GM21717 (cell line): ENCODE results near the gene USP30.
"Not testable (repeated sequence)": the region's sequence is repeated elsewhere in the genome, so short reads cannot be mapped to it uniquely, and the experiment has no call there.

Experiments used
- ATAC-seq: cut with Tn5 transposase; IDR thresholded peaks from one replicate; pipeline ENCODE4 v1.9.1; 2021; ENCODE audit warnings: mild to moderate bottlenecking, moderate library complexity; ENCODE audit not compliant: unreplicated experiment

The USP30 gene, protein sequence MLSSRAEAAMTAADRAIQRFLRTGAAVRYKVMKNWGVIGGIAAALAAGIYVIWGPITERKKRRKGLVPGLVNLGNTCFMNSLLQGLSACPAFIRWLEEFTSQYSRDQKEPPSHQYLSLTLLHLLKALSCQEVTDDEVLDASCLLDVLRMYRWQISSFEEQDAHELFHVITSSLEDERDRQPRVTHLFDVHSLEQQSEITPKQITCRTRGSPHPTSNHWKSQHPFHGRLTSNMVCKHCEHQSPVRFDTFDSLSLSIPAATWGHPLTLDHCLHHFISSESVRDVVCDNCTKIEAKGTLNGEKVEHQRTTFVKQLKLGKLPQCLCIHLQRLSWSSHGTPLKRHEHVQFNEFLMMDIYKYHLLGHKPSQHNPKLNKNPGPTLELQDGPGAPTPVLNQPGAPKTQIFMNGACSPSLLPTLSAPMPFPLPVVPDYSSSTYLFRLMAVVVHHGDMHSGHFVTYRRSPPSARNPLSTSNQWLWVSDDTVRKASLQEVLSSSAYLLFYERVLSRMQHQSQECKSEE

DNA sequence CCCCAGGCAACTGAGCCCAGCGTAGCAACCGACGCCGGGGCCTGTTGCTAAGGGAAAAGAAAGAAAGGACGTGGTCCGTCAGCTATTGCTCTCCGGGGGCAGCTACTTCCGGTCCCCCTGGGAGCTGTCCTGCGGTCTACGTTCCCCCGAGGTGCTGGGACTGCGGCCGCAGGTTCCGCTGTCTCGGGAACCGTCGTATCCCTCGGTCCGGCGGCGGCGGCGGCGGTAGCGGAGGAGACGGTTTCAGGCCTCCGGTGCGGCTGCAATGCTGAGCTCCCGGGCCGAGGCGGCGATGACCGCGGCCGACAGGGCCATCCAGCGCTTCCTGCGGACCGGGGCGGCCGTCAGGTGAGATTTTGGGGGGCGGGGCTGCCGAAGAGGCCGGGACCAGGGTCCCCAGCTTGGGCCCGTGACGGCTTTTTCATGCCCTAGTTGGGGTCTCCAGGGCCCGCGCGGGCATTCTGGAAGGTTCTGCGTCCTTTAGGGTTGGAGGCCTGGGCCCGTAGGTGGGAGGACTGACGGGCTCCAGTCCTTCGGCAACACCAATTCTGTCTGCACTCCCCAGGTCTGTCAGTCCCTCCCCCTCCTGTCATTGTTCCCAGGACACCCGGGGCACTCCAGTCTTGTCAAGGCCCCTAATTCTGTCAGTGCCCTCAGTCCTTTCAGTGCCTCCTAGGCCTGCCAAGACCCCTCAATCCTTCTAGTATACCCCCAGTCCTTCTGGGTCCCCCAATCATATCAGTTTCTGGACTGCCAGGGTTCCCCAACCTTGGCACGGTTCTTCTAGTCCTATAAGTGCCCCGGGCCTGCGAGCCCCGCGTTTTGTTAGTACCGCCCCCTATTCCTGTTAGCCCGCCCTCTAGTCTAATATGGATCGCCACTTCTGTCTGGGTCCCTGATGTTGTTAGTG, at the start of gene USP30:
Gene USP30 (plus strand): TSS at position 163 of the 910 bp plus-strand sequence. CDS start 103 bp downstream, at position 266.
- ATAC-seq: peak; percentile 52

DNA sequence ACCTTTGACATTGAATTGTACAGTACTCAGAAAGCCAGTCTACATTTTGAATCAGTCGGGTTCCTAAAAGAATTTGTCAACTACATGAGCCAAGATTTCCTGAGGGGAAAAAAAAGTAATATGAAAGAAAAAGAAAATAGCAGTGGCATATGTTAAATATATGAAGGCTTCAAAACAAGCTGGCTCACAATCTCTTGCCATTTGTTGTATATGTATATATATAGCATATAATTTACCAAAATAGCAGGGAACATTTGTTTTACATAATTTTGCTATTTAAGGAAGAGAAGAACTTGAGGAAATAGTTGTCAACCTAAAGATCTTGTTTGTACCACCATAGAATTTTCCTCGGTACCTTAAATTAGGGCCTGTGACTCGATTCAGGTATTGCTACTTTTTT, 48.4 kb upstream of the USP30 start:
- no peak for ATAC-seq

DNA sequence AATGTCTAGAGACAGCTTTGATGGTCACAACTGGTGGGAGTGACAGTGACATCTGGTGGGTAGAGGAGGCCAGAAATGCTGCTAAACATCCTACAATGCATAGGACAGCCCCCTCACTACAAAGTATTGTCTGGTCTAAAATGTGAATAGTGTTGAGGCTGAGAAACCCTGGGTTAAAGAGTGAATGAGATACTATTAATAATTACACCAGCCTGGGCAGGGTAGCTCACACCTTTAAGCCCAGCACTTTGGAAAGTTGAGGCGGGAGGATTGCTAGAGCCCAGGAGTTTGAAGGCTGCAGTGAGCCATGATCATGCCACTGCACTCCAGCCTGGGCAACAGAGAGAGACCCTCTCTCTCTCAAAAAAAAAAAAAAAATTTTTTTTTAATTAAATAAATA, 42.6 kb upstream of the USP30 start:
- ATAC-seq: no peak

DNA sequence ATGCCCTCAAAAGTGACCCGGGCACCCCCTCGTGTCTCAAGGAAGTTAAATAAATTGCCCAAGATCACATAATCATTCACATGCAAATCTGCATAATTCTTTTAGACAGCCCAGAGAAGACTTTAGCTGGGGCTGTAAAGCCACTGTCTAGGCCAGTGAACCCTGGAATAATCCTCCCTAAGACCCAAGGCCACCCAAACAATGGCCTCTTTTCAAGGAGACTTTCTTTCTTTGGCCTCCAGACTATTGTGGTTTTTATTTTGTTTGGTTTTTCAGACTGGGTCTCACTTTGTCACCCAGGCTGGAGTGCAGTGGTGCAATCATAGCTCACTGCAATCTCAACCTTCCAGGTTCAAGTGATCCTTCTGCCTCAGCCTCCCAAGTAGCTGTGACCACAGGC, 42.1 kb upstream of the USP30 start:
- no peak for ATAC-seq

DNA sequence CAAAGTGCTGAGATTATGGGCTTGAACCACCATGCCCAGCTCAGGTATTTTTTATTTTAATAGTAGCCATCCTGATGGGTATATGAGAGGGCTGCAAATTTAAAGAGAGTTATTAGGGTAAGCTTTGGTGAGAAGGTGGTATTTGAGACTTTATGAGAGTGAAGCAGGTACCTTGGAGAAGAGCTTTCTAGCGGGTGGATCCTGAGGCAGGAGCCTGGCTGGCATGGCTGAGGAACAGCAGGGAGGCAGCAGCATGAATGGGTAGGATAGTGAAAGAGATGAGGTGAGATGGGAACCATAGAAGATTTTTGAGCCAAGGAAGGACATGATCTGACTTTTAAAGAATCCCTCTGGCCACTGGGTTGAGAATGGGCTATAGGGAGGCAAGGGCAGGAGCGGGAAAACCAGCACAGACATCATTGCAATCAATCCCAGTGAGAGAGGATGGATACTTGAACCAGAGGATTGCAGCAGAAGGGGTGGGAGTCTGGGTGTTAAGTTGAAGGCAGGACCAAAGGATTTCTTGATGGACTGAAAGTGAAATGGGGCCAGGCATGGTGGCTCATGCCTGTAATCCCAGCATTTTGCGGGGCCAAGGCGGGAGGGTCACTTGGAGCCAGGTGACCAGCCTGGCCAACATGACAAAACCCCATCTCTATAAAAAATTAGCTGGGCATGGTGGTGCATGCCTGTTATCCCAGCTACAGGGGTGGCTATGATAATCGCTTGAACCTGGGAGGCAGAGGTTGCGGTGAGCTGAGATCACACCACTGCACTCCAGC, 37.2 kb upstream of the USP30 start:
- ATAC-seq: no peak

DNA sequence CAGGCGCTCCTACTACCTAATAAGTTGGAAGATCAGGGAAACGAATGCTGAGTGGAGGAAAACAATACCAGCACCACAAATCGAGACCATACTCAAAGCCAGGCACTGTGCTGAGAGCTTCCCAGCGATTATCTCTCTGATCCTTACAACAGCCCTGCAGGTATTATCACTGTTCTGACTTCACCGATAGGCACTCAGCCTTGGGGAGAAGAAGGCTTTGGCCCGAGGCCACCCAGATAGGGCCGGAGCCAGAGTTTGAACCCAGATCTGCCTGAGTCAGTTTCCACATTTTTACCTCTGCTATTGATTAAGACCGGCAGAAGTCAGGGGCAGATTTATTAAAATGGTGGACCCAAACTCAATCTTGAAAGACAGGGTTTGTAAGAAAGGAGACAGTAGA, 36.4 kb upstream of the USP30 start:
- ATAC-seq: no peak

DNA sequence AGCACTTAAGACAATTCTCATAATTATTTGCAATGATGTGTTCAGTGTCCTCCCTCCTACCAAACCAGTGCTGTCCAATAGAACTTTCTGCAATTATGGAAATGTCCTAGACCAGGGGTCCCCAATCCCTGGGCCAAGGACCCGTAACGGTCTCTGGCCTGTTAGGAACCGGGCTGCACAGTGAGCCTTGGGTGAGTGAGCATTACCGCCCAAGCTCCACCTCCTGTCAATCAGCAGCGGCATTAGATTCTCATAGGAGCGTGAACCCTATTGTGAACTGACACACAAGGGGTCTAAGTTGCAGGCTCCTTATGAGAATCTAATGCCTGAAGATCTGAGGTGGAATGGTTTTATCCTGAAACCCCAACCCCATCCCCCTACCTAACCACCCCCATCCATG, 35.4 kb upstream of the USP30 start:
- no peak for ATAC-seq

DNA sequence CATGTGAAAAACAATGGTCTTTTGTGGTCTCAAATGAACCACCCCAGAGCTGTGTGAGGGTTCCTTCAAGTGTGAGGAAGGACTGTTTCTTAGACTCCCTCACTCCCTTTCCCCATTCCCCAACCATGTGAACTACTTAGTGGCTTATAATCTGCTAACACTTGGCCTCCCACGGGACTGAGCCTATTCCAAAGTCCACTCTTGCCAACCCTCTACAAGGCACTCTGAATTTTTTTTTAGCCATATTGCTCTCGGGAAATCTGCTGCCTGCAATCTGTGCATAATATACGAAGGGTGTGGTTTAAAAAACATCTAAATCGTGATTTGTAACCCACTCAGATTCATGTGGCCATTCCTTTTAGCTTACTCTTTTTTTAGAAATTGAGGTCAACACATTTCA, 34.1 kb upstream of the USP30 start:
- ATAC-seq: no peak

DNA sequence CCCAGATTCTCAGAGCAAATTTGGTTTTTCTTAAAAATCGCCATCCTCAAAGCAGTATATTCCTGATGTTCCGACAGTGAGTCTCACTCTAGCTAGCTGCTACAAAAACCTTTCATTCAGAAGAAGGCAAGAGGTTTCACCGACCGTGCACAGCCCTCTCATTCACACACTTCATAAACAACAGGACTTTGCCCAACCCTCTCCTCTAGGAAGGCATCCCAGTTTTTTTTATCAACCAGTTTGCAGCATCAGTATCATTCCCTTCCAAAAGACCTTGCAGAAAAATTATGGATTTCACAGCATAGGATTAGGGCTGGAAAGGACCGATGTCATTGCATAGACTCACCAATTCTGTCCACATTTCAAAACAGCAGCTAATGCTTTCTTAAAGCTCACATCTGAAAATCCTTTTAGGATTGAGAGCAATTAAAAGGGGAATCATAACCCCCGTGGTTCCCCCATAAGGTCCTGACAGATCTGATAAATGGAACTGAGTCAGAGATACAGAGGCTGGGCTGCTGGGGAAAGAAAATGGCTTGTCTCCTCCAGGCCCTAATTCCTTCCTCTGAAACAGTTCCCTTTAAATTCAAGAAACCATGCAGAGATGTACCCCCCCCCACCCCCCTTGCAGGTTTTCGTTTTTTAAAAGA, 32.1 kb upstream of the USP30 start:
- no peak for ATAC-seq

DNA sequence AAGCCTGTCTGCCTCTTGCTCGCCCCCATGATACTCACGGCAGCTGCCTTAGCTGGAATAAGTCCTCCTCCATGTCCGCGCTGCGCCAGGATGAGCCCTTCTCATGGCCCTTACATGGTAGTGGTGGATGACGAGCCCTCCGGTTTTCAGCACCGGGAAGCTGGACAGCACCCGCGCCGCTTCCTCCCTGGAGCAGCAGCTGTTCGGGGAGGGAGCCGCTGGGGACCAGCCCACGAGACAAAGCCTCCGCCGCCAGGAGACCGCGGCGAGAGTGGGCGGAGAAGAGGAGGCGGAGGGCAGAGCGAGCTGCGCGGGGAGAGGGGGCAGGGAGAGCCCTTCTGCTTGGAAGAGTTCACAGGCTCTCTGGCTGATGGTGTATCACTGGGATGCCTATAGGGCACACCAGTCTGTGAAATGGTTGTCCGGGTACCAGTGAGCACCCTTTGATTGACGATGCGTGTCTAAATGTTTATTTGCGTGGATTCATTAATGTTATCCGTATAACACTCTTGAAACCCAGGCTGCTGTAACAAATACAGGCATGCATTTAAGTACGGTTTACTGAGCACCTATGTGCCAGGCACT, 31.5 kb upstream of the USP30 start, which contains the start of gene SVOP:
Gene SVOP (minus strand): TSS at position 273 of the 585 bp plus-strand sequence. CDS start 200 bp downstream, at position 73.
- no peak for ATAC-seq

DNA sequence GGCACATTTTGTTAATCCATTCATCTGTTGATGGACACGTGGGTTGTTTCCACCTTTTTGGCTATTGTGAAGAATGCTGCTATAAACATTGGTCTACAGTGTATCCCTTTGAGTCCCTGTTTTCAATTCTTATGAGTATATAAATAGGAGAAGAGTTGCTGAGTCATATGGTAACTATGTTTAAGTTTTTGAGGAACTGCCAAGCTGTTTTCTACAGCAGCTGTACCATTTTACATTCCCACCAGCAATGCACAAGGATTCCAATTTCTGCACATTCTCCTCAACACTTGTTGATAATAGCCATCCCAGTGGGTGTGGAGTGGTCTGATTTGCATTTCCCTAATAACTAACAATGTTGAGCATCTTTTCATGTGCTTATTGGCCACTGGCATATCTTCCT, 24.6 kb upstream of the USP30 start:
- ATAC-seq: no peak

DNA sequence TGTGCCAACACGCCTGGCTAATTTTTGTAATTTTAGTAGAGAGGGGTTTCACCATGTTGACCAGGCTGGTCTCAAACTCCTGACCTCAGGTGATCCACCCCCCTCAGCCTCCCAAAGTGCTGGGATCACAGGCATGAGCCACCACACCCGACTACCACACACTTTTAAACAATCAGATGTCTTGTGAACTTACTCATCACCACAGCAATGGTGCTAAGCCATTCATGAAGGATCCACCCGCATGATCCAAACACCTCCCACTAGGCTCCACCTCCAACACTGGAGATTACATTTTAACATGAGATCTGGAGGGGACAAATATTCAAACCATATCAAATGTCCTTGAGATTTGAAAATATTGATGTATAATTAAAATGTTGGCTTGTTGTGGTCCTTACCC, 23.8 kb upstream of the USP30 start:
- not testable (repeated sequence) for ATAC-seq

DNA sequence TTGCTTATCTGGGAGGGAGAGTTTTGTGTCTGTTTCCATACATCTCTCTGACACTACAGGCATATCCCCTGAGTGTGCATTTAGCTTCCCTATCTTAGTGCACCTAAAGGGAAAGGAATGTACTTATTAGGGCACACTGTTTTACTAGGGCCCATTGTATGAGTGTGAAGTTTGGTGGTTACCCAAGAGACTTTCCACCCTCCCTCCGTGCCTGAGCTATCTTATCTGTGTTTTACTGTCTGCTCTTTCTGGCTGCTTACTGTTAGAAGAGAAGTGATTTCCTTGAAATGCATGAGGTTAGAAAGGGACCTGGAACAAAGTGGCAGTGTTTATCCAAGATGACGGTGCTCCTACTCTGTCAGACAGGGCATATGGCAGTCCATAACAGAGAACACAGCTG, 23.0 kb upstream of the USP30 start:
- ATAC-seq: no peak

DNA sequence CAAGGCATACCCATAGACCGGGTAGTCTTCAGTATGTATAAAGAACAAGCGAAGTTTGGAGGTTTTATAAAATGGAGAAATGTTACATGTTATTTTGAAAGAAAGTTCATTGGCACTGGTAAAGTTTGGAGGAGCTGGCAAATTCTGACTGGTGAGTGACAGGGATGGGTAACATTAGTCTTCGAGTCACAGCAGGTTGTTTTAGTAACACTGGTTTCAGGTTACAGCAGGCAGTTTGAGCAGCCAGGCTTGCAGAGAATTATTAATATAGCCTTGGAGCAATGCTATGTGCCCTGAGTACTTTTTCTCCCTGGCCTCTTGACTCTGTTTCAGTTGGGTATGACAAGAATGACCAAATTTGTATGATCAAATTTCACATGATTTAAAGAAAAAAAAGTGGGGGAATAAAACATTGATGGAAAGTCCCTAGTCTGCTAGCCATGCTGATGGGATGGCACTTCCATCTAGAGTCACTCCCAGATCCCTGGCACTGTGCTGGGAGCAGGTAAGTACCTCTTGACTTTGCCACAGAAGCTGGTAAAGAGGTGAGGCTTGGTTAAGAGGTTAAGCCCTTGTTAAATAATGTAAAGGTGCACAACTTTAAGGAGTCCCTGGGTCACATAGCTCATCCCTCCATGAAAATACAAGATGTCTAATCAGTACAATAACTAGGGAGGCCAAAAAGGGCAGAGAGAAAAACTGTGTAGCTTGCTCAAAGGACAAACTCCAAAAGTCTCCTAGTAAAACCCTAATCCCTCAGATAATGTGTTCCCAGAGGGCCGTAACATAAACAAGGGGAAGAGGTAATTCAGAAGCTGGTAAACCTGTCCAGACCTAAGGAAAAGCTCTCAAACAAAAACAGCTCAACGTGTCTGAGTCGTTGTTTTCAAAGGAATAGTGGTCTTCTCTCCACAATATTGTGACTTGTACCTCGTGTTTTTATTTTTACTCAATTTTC, 18.9 kb upstream of the USP30 start:
- ATAC-seq: no peak

DNA sequence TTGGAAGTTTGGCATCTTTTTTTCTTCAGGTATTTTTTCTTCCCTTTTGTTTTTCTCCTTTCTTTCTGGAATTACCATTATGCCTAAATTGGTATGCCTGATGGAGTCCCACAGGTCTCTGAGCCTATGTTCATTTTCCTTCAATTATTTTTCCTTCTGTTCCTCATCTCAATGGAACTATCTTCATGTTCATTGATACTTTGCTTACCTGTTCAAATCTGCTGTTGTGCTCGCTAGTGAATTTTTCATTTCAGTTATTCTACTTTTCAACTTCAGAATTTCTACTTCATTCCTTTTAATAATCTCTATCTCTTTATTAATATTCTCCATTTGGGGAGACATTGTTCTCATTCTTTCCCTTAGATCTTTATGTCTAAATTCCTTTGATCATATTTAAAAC, 15.4 kb upstream of the USP30 start:
- no peak for ATAC-seq

DNA sequence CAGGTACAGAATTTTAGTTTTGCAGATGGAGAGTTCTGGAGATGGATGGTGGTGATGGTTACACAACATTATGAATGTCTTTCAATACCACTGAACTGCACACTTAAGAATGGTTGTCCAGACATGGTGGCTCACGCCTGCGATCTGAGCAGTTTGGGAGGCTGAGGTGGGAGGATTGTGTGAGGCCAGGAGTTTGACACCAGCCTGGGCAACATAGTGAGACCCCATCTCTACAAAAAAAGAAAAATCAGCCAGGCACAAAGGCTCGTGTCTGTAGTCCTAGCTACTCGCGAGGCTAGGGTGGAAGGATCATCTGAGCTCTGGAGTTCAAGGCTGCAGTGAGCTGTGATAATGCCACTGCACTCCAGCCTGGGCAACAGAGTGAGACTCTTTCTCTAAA, 8.1 kb upstream of the USP30 start:
- ATAC-seq: no peak

DNA sequence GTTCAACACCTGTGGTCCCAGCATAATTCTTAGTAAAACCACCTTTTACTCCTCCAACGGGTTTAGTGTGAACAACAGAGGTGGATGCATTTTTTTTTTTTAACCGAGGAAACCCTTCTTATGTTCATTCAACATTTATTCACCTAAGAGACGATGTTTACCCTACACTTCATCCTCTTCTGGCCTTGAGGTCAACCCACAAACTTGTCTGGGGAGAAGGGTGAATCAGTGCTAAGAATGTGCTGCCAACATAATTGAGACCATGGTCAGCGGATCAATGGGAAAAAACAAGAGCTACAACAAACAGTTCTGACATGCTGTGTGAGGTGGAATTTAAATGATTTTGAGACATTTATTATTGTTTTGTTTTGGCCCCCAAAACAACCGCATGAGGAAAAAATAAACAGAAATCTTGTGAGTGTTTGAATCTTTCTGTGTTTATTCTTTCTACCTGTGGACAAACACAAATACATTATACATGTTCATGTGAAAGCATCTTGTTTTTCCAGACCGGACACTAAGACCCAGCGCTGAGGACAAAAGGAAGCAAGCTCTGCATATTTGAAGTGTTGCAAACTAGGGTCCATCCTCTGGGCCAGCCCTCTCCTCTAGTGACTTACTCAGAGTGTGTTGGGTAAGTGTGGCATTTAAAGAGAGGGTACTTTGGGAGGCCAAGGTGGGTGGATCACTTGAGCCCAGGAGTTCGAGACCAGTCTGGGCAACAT, 5.1 kb upstream of the USP30 start:
- ATAC-seq: no peak

DNA sequence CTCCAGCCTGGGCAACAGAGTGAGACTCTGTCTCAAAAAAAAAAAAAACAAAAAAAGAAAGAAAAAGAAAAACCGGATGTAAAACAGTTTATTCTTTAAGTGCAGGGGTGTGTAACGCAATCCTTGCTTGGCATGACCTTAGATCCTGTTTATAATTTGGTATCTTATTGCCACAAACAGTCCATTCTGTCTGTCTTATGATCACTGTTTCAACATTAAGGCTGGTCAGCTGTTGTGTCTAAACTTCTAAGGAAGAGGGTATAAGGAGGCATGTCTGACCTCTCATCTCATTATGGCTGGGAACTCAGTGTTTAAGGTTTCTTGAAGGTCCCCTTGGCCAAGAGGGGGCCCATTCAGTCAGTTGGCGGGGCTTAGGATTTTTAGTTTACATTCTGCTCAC, 3.7 kb upstream of the USP30 start:
- not testable (repeated sequence) for ATAC-seq
